HG02943 (cell line): Measurements from ENCODE around the gene RGL3.
A peak's percentile ranks its signal among the peaks of the same experiment; 100 is the strongest.
"Not testable (repeated sequence)": the region's sequence is repeated elsewhere in the genome, so short reads cannot be mapped to it uniquely, and the experiment has no call there.

Experiments used
- ATAC-seq: cut with Tn5 transposase; IDR thresholded peaks from one replicate; pipeline ENCODE4 v1.9.1; 2021; ENCODE audit warnings: mild to moderate bottlenecking, low read depth, moderate library complexity; ENCODE audit not compliant: unreplicated experiment

RGL3 gene

DNA sequence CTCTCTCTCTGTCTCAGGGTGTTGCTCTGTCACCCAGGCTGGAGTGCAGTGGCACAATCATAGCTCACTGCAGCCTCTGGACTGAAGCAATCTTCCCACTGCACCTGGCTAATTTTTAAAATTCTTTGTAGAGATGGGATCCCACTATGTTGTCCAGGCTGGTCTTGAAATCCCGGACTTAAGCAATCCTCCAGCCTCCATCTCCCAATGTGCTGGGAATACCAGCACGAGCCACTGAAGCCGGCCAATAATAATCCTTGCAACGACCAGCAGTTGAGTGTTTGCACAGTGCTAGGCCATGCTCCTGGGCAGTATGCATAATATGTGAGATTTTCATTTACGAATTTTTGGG, 34.4 kb downstream of the RGL3 start:
- no peak for ATAC-seq

- no peak for ATAC-seq
Measured at GRCh38 chr19:11383706-11384048, 35.4 kb downstream of the RGL3 start.

GRCh38 chr19:11382898-11383705, 36.0 kb downstream of the RGL3 start:
- no peak for ATAC-seq

DNA sequence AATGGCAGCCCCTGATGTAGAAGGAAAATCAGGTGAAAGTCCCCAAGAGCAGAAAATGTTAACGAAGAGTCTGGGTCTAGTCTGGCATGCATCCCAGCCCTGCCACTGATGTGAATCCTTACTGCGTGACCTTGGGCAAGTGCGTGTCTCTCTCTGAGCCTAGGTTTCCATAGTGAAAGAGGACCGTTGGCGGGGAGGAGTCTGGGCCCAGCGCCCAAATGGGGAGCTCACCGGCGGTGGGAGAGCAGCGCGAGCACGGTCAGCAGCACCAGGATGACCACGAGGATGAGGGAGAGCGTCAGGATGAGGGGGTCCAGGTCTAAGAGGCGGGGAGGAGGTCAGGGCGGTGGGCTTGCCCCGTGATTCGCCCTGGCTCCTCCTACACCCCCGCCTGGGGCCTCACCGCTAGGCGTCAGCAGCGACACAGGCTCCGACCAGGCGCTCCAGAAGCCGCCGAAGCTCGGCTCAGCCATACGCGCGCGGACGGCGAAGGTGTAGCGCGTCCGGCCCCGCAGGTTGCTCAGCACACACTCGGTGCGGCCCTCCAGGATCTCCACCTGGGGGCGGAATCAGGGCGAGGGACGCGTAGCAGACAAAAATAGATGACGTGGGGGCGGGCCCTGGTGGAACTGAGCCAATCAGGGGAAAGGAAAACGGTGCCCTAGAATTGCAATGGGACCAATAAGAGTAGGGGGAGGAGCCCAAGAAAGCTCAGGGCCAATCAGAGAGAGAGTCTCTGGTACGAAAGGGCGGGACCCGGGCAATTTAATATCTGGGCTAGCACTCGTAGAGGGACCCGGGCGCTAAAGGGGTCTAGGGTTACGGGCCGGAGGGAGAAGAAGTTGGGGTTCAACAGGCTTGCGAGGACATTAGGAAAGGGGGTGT, 38.2 kb downstream of the RGL3 start:
- peak; percentile 82 for ATAC-seq

DNA sequence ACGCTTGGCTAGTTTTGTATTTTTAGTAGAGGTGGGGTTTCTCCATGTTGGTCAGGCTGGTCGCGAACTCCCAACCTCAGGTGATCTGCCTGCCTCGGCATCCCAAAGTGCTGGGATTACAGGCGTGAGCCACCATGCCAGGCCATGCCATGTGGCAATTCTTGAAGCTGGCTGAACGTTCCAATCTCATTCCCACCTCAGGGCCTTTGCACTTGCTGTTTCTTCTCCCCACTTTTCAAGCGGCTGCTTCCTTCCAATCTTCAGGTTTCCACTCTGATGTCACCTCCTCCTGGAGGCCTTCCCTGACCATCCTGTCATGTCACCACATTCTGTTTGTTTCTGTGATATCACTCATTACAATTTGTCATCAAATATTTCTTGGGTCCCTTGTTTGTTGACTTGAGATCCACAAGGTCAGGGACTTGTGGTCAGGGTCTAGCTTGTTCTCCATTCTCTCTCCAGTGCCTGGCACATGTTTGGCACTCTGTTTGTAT, 39.2 kb downstream of the RGL3 start:
- no peak for ATAC-seq

GRCh38 chr19:11379269-11379845, 39.8 kb downstream of the RGL3 start:
- not testable (repeated sequence) for ATAC-seq

DNA sequence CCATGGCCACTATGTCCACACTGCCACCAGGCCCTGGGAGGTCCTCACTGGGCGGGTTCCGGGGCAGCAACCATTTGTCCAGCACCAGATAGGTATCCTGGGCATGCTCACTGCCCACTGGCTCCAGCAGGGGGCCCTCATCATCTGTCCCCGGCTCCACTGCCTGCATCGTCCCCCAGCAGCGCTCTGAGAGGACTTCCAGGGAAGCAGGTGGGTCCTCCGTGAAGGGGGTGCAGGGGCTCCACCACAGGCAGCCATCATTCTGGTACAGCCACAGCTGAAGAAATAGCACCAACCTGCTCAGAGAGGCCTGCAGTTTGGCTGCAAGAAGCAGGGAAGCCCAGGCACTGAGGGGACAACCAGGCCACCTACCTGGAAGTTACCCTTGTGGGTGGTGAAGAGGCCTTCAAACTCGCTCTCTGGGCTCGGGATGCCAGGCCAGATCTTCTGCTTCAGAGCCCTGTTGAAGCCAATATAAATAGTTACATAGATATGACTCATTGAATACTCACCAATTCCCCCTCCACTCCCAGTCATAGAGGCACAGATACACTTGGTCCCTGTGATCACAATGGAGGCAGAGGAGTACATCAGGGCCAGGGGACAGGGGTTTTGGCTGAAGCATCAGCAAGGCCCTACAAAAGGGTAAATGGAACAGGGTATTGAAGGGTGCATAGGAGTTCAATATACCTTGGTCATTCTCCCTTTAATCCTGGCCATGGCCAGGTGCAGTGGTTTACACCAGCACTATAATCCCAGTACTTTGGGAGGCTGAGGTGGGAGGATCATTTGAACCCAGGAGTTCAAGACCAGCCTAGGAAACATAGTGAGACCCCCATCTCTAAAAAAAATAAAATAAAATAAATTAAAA, 40.6 kb downstream of the RGL3 start:
- ATAC-seq, result no peak

- no peak for ATAC-seq
Measured at GRCh38 chr19:11377756-11378155, 41.4 kb downstream of the RGL3 start.

DNA sequence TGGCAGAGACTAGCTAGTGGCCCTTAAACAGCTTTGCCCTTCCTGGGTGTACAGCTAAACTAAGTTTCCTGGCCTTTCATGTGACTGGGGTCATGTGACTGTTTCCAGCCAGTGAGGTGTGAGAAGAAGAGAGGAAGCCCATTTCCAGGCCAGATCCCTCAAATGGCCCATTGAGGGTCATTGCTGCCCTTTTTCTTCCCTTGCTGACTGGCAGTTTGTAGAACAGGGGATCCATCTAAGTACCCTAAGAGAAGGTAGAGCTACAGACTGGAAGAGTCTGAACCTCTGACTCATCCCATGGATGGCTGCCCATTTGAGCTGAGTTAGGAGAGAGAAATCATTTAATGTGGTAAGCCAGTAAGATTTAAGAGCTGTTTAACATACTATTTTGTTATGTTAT, 41.9 kb downstream of the RGL3 start:
- ATAC-seq, result no peak

DNA sequence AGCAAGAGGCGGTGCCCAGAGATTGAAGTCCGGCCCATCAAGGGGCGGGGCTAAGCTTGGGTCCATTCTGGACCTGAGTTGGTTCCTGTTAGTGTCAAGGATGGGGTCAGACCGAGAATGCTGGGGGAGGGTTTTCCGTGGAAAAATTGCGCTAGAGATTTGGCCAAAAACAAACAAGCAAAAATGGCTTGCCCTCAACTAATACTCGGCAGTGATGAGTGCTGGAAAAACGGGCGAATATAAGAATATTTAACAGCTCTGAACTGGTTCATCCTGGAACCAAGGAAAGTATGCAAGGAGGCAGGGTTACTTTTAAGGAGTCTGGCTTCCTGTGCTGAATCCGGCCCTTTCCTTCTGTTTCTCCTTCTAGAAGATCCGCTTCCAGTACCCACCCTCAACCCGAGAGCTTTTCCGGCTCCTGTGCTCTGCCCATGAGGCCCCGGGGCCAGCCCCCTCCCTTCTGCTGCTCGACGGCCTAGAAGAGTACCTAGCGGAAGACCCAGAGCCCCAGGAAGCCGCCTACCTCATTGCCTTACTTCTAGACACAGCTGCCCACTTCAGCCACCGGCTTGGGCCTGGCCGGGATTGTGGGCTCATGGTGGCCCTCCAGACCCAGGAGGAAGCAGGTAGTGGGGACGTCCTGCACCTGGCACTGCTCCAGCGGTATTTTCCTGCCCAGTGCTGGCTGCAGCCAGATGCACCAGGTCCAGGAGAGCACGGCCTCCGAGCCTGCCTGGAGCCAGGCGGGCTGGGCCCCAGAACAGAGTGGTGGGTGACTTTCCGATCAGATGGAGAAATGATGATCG, 43.8 kb downstream of the RGL3 start:
- ATAC-seq, result peak; percentile 31

DNA sequence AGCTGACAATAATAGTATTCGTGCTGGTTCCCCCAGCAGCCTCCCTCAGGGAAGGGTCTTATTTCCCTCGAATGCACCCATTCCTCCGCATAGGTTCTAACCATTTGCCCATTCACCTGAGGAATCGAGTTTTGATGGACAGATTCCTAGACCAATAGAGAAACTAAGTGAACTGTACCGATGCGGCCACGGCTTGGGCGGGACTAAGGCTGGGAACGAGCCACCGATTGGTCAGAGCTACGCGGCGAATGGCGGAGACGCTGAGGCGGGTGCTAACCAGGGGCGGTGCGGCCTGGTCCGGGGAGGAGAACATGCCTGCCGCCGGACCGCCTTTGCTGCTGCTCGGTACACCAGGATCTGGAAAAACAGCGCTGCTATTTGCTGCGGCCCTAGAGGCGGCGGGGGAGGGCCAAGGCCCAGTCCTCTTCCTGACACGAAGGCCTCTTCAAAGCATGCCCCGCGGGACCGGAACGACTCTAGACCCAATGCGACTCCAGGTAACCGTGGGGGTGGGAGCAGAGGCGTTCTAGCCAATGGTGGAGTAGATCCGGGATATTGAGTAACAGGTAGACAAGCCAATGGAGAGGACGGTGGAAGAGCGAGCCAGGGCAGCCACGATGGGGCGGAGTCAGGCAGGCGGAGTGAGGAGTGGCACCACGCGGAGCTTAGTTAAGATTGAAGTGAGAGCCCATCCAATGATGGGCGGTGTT, 44.5 kb downstream of the RGL3 start, which contains the start of gene SWSAP1:
SWSAP1 (plus strand) TSS at position 234 of the 710 bp plus-strand sequence; CDS start at position 249, 15 bp downstream.
- peak; percentile 86 for ATAC-seq

DNA sequence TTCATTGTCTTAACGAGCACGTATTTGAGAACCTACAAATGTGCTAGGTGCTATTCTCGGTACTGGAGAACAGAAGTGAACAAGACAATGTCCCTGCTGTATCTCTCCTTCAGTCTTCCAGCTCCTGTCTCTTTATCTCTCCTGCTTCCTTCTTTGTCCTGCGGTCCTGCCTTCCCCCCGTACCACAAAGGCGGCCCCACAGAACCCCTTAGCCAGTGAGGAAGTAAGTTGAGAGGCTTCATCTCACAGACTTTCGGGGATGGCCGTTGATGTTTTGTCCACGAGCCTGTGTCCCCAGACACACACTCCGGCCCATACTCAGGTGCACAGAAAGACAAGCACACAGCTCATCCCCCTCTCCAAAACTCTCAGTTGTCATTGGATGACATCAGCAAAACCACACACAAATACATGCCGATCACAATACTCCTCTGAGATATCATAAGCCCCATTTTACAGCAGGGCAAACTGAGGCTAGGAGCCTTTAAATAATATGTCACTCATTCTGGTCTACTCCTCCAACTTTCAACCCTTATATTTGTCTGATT, 45.2 kb downstream of the RGL3 start:
- ATAC-seq, result no peak

DNA sequence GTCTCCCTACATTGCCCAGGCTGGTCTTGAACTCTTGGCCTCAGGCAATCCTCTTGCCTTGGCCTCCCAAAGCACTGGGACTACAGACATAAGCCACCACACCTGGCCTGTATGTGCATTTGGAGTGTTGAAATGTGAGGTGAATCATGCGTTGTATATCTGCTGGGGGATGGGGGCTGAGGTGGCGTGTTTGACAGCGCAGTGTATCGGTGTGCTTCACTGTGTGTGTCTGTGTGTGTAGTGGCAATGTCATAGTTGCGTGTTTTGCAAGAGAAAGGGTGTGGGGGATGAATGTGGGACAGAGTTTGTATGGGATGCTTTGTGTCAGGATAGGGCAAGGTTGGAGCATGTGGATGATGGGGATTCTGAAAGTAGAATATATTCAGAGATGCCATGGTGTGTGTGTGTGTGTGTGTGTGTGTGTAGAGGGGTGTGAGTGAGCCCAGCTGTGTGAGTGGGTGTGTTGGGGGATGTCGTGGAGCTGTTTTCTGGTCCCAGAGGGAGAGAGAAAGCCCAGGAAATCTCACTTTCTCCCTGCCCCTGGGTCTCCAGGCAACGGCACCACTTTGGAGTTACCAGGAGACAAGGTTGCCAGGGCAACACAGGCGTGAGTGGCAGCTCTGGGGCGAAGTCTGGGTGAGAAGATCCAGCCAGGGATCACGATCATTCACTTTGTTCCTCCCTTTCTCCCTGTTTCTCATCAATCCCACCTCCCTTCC, 45.8 kb downstream of the RGL3 start:
- ATAC-seq, result no peak

DNA sequence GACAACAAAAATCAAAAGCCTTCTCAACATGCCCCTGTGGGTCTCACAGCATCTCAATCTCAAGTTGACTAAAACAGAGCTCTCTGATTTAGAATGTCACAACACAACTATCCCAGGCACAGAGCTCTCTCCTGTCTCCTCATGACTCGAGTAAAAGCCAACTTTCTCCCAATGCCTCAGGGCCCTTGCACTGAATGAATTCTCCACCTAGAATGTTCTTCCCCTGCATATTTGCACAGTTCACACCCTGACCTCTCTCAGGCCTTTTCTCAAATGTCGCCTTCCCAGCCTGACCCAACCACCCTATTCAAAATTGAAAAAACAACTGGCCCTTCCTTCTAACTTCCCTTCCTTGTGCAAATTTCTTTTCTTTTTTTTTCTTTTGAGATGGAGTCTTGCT, 48.4 kb downstream of the RGL3 start:
- no peak for ATAC-seq

GRCh38 chr19:11367528-11367927, 51.6 kb downstream of the RGL3 start:
- no peak for ATAC-seq

- no peak for ATAC-seq
Measured at GRCh38 chr19:11365557-11366117, 53.5 kb downstream of the RGL3 start.

DNA sequence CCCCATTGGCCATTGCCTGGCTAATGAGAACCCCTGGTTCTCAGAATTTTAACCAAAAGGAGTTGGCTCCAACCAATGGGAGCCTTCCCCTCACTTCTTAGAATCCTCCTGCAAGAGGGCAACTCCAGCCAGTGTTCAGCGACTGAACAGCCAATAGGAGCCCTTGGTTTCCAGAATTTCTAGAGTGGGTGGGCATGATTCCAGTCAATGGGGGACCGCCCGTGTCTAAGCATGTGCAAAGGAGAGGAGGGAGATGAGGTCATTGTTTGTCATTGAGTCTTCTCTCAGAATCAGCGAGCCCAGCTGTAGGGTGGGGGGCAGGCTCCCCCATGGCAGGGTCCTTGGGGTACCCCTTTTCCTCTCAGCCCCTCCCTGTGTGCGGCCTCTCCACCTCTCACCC, 54.2 kb downstream of the RGL3 start:
- no peak for ATAC-seq
